G401.6 (cell line): ENCODE results near the gene NKIRAS2.

Experiments used
- FAIRE-seq: peaks from 2 replicates; lab custom pipeline; 2012; peaks lifted over from hg19 to GRCh38; lab: Jason Lieb, UNC

NKIRAS2 gene

GRCh38 chr17:42019509-42020404 lies at the start of gene NKIRAS2:
Gene NKIRAS2 (plus strand): TSS chr17:42020090. CDS start chr17:42021578, 1,488 bp downstream.
- no peak for FAIRE-seq

GRCh38 chr17:41970901-41971331 lies 49.0 kb upstream of the NKIRAS2 start:
- no peak for FAIRE-seq

GRCh38 chr17:41971721-41972523 lies 48.0 kb upstream of the NKIRAS2 start:
- FAIRE-seq = no peak

GRCh38 chr17:41972571-41973407 lies 47.1 kb upstream of the NKIRAS2 start:
- no peak for FAIRE-seq

GRCh38 chr17:41973408-41973811 lies 46.5 kb upstream of the NKIRAS2 start:
- FAIRE-seq = no peak

- no peak for FAIRE-seq
Observed at GRCh38 chr17:41974031-41974430, 45.9 kb upstream of the NKIRAS2 start.

- no peak for FAIRE-seq
Observed at GRCh38 chr17:41974658-41975057, 45.2 kb upstream of the NKIRAS2 start.

- FAIRE-seq = no peak
Observed at GRCh38 chr17:41975099-41976083, 44.5 kb upstream of the NKIRAS2 start.

GRCh38 chr17:41976142-41976768 lies 43.6 kb upstream of the NKIRAS2 start:
- FAIRE-seq = no peak

GRCh38 chr17:41977991-41978390 lies 41.9 kb upstream of the NKIRAS2 start:
- no peak for FAIRE-seq

- FAIRE-seq = no peak
Observed at GRCh38 chr17:41982026-41982760, 37.7 kb upstream of the NKIRAS2 start.

- FAIRE-seq = no peak
Observed at GRCh38 chr17:41984454-41984853, 35.4 kb upstream of the NKIRAS2 start.

- no peak for FAIRE-seq
Observed at GRCh38 chr17:41985919-41986318, 34.0 kb upstream of the NKIRAS2 start.

- no peak for FAIRE-seq
Observed at GRCh38 chr17:41986634-41987033, 33.3 kb upstream of the NKIRAS2 start.

GRCh38 chr17:41987642-41988041 lies 32.2 kb upstream of the NKIRAS2 start:
- FAIRE-seq = no peak

- no peak for FAIRE-seq
Observed at GRCh38 chr17:41988418-41988817, 31.5 kb upstream of the NKIRAS2 start.

GRCh38 chr17:41989702-41990419 lies 30.0 kb upstream of the NKIRAS2 start:
- FAIRE-seq = no peak

- FAIRE-seq = no peak
Observed at GRCh38 chr17:41992576-41992975, 27.3 kb upstream of the NKIRAS2 start.

- FAIRE-seq = no peak
Observed at GRCh38 chr17:41996855-41997164, 23.1 kb upstream of the NKIRAS2 start.
